Activated T-helper 17 cell treated with anti-CD3 and anti-CD28 coated beads, Interleukin-2, amount 50 U/mL, for 72 hours (primary cell): Measurements from ENCODE around the gene NARF. TPM values are rescaled to one million over a fixed set of nuclear protein-coding genes. Genes with fewer than 3 reads are reported as not detected.
"Not testable (repeated sequence)": the region's sequence is repeated elsewhere in the genome, so short reads cannot be mapped to it uniquely, and the experiment has no call there.

ENCODE experiments used
- ATAC-seq: fragments of 150-1000 bp; cut with Tn5 transposase; replicated peaks from 2 replicates; pipeline ENCODE4 v1.10.0; 2021; ENCODE audit warnings: mild to moderate bottlenecking, moderate library complexity
- H3K27ac Mint-ChIP-seq: one replicate; pipeline ENCODE4 v1.8.0; 2022; ENCODE audit warnings: mixed read lengths
- H3K27me3 Mint-ChIP-seq: one replicate; pipeline ENCODE4 v1.8.0; 2022; ENCODE audit warnings: mixed read lengths
- H3K36me3 Mint-ChIP-seq: one replicate; pipeline ENCODE4 v1.8.0; 2022; ENCODE audit warnings: low read depth, mild to moderate bottlenecking, mixed read lengths
- H3K4me1 Mint-ChIP-seq: one replicate; pipeline ENCODE4 v1.8.0; 2022; ENCODE audit warnings: mixed read lengths
- H3K4me3 Mint-ChIP-seq: one replicate; pipeline ENCODE4 v1.8.0; 2022; ENCODE audit warnings: mild to moderate bottlenecking, mixed read lengths
- H3K9me3 Mint-ChIP-seq: one replicate; pipeline ENCODE4 v1.8.0; 2022; ENCODE audit warnings: mixed read lengths
- total RNA-seq, 2 donors: library from RNA; stranded (reverse); gene quantifications; one replicate each; pipeline ENCODE4 v1.2.3, GENCODE V29; 2022

NARF gene
- total RNA-seq, 2 donors from 2014 or later: 164 to 194 TPM

DNA sequence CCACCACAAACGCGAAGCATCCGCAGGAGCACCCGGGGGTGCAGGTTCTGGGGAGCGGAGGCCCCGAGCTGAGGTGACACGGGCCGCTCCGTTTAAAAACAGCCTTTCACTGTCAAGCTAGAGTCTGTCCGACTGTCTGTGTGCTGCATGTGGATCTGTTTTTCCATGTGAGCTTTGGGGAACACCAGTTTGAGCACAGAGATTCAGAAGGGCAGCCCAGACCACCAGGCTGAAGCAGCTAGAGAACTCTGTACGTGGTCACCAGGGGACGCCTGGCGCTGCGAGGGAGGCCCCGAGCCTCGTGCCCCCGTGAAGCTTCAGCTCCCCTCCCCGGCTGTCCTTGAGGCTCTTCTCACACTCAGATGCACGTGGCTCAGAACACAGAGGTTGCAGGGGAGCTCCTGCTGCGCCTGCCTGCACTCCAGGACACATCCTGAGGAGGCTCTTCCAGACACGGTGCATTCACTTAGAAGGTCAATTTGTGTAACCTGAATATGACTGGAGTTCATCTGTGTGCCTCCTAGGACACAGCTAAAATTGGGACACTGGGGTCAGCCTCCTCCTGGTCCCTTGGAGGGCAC lies 45.3 kb downstream of the NARF start:
- Mint-ChIP-seq H3K4me1 (peaks cover 7% of the 10 kb centered on the region), H3K4me3 (no peak overlapping the region), H3K9me3 (no peaks in the 10 kb centered on the region), H3K27me3 (no peaks in the 10 kb centered on the region), H3K36me3 (no peaks in the 10 kb centered on the region), H3K27ac (no peak overlapping the region)
- ATAC-seq: no peak

DNA sequence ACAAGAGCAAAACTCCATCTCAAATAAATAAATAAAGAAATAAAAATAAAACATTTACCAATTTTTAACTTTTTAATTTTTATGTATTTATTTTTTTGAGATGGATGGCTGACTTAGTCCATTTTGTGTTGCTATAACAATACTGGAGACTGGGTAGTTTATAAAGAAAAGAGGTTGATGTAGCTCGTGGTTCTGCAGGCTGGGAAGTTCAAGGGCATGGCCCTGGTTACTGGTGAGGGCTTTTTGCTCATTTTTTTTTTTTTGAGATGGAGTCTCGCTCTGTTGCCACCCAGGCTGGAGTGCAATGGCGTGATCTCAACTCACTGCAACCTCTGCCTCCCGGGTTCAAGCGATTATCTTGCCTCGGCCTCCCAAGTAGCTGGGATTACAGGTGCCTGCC lies 46.8 kb downstream of the NARF start:
- no peak for ATAC-seq
- H3K4me3 Mint-ChIP-seq: no peak overlapping the region
- H3K27me3 Mint-ChIP-seq: no peaks in the 10 kb centered on the region
- H3K27ac Mint-ChIP-seq: no peak overlapping the region
- H3K9me3 Mint-ChIP-seq: no peaks in the 10 kb centered on the region
- H3K4me1 Mint-ChIP-seq: peaks cover 4% of the 10 kb centered on the region
- H3K36me3 Mint-ChIP-seq: no peaks in the 10 kb centered on the region

DNA sequence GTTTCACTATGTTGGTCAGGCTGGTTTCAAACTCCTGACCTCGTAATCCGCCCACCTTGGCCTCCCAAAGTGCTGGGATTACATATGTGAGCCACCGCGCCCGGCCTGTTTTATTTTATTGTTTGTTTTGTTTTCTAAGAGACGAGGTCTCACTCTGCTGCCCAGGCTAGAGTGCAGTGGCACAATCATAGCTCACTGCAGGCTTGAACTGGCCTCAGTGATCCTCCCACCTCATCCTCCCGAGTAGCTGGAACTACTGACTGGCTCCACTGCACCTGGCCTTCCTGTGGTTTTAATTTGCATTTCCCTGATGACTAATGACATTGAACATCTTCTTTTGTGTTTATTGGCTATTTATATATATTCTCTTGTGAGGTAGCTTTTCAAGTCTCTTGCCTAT lies 47.9 kb downstream of the NARF start:
- peak; percentile 100 for ATAC-seq
- not testable (repeated sequence) for H3K36me3 Mint-ChIP-seq, H3K9me3 Mint-ChIP-seq, H3K4me1 Mint-ChIP-seq, H3K27me3 Mint-ChIP-seq
- peak overlapping the region; percentile 68 for H3K4me3 Mint-ChIP-seq
- peak overlapping the region; percentile 73 for H3K27ac Mint-ChIP-seq

DNA sequence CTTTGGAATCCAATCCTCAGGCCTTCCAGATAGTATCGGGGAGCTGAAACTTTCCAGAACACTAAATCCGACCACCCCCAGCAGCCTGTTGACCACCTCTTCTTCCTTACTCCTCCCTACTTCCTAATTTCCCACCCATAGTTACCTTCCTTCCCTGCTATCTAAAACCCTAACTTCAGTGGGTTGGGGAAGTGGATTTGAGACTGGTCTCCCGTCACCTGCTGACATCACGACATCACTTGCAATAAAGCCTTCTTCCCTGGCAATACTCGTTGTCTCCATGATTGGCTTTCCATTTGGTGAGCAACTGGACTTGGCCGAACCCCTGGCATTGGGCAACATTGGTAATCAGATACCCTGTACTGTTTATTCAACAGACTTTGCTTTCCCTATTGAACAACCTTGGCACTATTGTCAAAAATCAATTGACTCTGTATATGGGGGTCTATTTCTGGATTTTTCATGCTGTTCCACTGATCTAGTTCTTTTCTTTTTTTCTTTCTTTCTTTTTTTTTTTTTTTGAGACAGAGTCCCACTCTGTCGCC lies 49.2 kb downstream of the NARF start:
- Mint-ChIP-seq H3K9me3 (no peaks in the 10 kb centered on the region), H3K27me3 (no peaks in the 10 kb centered on the region), H3K4me3 (no peak overlapping the region), H3K36me3 (no peaks in the 10 kb centered on the region), H3K4me1 (peaks cover 4% of the 10 kb centered on the region), H3K27ac (peak overlapping the region; percentile 10)
- no peak for ATAC-seq

DNA sequence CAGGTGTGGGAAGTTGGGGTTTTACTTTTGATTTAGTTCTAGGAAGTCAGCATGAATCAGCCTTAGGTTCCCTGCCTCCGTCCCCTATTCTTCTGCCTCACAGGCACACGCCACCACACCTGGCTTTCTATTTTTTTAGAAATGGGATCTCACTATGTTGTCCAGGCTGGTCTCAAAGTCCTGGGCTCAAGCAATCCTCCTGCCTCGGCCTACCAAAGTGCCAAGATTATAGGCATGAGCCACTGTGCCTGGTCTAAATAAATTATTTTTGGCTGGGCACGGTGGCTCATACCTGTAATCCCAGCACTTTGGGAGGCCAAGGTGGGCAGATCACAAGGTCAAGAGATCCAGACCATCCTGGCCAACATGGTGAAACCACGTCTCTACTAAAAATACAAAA lies 53.1 kb downstream of the NARF start:
- H3K27me3 Mint-ChIP-seq, H3K27ac Mint-ChIP-seq, H3K4me1 Mint-ChIP-seq, H3K9me3 Mint-ChIP-seq, H3K36me3 Mint-ChIP-seq: not testable (repeated sequence)
- ATAC-seq: peak; percentile 69
- H3K4me3 Mint-ChIP-seq: peak overlapping the region; percentile 68

DNA sequence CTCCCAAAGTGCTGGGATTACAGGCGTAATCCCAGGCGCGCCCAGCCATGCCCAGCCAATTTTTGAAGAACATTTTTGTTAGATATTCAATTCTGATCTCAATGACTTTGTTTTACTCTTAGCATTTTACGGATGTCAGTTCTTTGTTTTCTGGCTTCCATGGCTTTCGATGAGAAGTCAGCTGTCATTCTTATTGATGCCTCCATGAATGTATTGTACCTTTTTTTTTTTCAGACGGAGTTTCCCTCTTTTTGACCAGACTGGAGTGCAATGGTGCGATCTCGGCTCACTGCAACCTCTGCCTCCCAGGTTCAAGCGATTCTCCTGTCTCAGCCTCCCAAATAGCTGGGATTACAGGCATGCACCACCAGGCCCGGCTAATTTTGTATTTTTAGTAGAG lies 55.3 kb downstream of the NARF start:
- not testable (repeated sequence) for H3K27me3 Mint-ChIP-seq, H3K36me3 Mint-ChIP-seq, H3K27ac Mint-ChIP-seq, H3K4me1 Mint-ChIP-seq, H3K4me3 Mint-ChIP-seq, H3K9me3 Mint-ChIP-seq, ATAC-seq

DNA sequence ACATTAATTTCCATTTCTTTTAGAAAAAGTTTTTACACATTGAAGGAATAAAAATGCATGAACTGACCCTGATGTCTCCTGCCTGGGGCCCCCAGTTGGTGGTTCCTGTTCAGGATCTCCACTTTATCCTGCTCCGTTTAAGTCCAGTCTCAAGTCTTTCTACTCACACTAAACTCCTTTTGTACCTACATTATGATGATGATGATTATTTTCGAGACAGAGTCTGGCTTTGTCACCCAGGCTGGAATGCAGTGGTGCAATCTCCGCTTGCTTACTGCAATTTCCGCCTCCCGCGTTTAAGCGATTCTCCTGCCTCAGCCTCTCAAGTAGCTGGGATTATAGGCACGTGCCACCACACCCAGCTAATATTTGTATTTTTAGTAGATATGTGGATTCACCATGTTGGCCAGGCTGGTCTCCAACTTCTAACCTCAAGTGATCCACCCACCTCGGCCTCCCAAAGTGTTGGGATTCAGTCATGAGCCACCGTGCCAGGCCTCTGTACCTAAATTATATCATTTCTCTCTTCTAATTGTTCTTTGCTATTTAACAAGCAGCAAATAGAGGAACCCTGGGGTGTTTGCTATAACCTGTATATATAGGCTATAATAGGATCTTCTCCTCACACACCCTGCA lies 58.8 kb downstream of the NARF start:
- H3K4me1 Mint-ChIP-seq: peaks cover 5% of the 10 kb centered on the region
- H3K27ac Mint-ChIP-seq: no peak overlapping the region
- H3K36me3 Mint-ChIP-seq: peaks cover 12% of the 10 kb centered on the region
- no peak overlapping the region for H3K4me3 Mint-ChIP-seq
- no peaks in the 10 kb centered on the region for H3K27me3 Mint-ChIP-seq
- no peak for ATAC-seq
- H3K9me3 Mint-ChIP-seq: no peaks in the 10 kb centered on the region

DNA sequence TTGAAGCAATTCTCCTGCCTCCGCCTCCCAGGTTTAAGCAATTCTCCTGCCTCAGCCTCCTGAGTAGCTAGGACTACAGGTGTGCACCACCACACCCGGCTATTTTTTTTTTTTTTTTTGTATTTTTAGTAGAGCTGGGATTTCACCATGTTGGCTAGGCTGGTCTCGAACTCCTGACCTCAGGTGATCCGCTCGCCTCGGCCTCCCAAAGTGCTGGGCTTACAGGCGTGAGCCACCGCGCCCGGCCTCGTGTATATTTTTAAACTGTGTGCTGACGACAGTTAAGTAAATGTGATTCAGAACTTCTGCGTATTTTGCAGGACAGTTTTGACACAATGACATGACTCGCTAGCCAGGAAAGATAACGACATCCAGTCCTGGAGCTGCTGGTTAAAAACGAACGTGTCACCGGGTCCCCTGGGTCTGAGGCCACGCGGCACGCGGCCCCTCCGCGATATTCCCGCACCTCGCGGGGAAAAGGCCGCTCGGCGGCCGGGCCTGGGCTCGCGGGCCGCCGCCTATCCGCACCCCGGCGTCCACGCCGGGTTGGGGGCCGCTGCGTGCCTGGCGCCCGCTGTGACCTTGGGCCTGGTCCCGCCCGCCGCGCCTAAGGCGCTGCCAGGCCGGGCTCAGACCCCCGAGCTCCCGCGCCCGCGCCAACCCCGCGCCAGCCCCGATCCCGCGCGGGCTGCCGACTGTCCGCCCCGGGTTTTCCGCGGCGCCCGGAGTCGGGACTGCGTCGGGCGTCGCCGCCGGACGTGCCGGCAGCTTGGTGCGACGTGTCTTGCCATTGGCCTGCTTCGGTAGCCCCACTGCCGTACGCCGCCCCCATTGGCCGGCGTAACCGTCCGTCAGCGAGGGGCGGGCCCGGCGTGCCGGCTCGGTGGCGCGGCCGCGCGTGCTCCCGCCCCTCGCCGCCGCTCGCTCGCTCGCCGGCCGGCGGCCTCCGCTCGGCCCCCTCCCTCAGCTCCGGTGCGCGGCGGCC lies 60.6 kb downstream of the NARF start, which contains the start of gene FOXK2:
Gene FOXK2 (plus strand): TSS at position 907 of the 985 bp plus-strand sequence. CDS start 157 bp downstream, outside the sequence.
- no peaks in the 10 kb centered on the region for H3K9me3 Mint-ChIP-seq
- H3K36me3 Mint-ChIP-seq: peaks cover 21% of the 10 kb centered on the region
- H3K4me3 Mint-ChIP-seq: peak within 1 kb of the TSS; percentile 85
- peak within 1 kb of the TSS; percentile 86 for H3K27ac Mint-ChIP-seq
- peak; percentile 97 for ATAC-seq
- no peaks in the 10 kb centered on the region for H3K27me3 Mint-ChIP-seq
- peaks cover 12% of the 10 kb centered on the region for H3K4me1 Mint-ChIP-seq

DNA sequence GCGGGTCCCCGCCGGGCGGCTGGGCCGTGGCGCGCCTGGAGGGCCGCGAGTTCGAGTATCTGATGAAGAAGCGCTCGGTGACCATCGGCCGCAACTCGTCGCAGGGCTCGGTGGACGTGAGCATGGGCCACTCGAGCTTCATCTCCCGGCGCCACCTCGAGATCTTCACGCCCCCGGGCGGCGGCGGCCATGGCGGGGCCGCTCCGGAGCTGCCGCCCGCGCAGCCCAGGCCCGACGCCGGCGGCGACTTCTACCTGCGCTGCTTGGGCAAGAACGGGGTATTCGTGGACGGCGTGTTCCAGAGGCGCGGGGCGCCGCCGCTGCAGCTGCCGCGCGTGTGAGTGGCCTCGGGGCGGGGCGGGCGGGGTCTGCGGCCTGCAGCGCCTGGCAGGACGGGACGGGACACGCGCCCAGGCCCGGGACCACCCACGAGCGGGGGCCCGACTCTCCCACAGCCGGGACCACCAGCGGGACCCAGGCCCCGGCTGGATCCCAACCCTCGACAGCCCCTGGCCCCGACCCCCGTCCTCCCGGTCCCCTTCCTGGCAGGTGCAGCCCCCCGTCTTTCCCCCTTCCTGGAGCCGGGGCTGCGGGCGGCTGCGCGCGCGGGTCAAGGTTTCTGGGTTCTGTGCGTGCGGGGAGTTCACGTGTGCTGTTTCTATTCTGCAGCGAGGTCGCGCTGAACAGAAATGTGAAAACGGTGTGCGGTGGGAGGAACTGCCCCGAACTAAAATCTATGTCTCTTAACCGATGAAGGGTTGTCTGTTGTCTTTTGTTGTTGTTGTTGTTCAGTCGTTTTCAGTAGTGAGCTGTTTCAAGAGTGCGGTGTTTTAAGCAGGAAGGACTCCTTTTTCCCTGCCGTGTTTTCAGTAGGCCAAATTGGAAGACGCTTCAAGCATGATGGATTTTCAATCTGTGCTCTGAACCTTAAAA lies 61.7 kb downstream of the NARF start:
- Mint-ChIP-seq H3K4me1 (peaks cover 18% of the 10 kb centered on the region), H3K4me3 (peak overlapping the region; percentile 85), H3K27me3 (no peaks in the 10 kb centered on the region), H3K9me3 (no peaks in the 10 kb centered on the region), H3K36me3 (peaks cover 21% of the 10 kb centered on the region), H3K27ac (peak overlapping the region; percentile 86)
- peak; percentile 9 for ATAC-seq

DNA sequence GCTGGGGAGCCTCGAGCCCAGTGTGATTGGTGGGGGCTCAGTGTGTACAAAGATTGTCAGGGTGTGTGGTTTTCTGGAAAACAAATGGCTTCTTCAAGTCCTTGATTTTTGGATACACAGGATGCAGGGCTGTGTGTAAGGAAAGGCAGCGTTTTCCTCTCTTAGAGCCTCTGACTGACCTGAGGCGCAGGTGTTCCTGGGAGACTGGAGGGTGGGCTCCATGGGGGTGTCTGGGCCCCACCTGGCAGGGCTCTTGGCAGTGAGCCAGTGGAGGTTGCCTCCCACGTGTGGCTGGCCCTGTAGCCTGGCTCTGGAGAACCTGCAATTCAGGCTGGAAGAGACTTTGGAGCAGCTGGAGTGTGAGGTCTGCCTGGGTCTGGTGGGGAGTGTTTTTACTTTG lies 66.0 kb downstream of the NARF start:
- peak overlapping the region; percentile 59 for H3K27ac Mint-ChIP-seq
- H3K4me1 Mint-ChIP-seq: peaks cover 42% of the 10 kb centered on the region
- no peaks in the 10 kb centered on the region for H3K27me3 Mint-ChIP-seq
- ATAC-seq: no peak
- H3K9me3 Mint-ChIP-seq: no peaks in the 10 kb centered on the region
- H3K36me3 Mint-ChIP-seq: peaks cover 33% of the 10 kb centered on the region
- peak overlapping the region; percentile 34 for H3K4me3 Mint-ChIP-seq

DNA sequence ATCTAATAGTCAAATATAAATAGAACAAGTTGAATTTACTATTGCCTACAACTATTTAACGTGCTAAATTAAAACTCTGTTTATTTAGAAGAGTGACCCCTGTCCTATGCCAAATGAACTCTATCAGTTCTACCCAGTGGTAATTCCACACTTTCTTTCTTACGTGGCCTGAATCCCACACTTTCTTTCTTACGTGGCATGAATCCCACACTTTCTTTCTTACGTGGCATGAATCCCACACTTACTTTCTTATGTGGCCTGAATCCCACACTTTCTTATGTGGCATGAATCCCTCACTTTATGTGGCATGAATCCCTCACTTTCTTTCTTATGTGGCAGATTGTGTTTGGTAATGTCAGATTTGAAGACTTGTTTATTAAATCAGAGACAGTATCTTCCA lies 67.2 kb downstream of the NARF start:
- H3K27me3 Mint-ChIP-seq: no peaks in the 10 kb centered on the region
- peak overlapping the region; percentile 24 for H3K4me3 Mint-ChIP-seq
- H3K27ac Mint-ChIP-seq: peak overlapping the region; percentile 58
- H3K9me3 Mint-ChIP-seq: no peaks in the 10 kb centered on the region
- H3K36me3 Mint-ChIP-seq: peaks cover 28% of the 10 kb centered on the region
- ATAC-seq: peak; percentile 50
- H3K4me1 Mint-ChIP-seq: peaks cover 39% of the 10 kb centered on the region

DNA sequence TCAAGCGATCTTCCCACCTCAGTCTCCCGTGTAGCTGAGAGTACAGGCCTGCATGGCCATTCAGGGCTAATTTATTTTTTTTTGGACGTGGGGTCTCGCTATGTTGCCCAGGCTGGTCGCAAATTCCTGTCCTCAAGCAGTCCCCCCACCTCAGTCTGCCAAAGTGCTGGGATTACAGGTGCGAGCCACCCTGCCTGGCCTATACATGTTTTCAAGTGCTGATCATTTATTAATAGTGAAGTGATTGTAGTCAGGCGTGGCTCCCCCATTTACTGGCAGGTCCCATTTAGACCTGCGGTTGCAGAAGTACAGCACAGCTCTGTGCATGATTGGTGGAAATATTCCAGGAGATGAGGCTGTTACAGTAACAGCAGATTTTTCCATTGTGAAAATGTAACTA lies 69.4 kb downstream of the NARF start:
- Mint-ChIP-seq H3K36me3 (peaks cover 21% of the 10 kb centered on the region), H3K27ac (peak overlapping the region; percentile 36), H3K4me3 (no peak overlapping the region), H3K4me1 (peaks cover 46% of the 10 kb centered on the region), H3K9me3 (no peaks in the 10 kb centered on the region), H3K27me3 (no peaks in the 10 kb centered on the region)
- no peak for ATAC-seq

DNA sequence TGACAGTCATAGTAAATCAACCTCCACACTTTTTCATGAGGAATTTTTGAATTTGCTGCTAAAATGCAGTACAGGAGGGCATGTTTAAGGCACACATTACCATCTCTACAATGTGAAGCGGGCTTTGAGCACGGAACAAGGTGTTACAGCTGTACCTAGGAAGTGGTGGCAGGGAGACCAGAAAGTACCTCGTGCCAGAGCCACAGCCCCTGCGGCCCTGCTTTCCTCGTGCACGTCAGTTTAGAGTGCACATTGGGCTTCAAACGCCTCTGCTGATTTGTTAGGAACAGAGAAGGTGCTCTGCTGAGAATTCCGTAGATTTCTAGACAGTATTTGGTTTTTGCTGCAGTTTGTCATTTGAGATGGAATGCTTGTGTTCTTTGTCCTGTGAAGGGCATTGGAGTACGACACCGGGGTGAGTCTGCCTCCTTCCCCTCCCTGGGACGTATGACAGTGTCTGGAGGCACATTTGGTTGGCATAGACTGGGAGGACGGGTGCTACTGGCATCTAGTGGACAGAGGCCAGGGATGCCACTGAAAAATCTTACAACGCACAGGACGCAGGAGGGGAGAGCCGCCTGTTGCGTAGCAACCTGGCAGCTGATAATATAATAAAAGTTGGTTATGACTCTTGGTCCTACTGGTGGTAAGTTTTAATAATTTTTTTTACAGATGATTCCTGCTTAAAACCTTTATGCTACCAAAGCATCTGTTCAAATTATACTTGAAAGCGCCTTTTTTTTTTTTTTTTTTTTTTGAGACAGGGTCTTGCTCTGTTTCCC lies 70.1 kb downstream of the NARF start:
- Mint-ChIP-seq H3K36me3 (peaks cover 17% of the 10 kb centered on the region), H3K4me3 (no peak overlapping the region), H3K27ac (no peak overlapping the region), H3K27me3 (no peaks in the 10 kb centered on the region), H3K9me3 (no peaks in the 10 kb centered on the region), H3K4me1 (peaks cover 42% of the 10 kb centered on the region)
- ATAC-seq: no peak
